HG03469 (cell line): ENCODE data around the gene SUMF1.
"Not testable (repeated sequence)": the region's sequence is repeated elsewhere in the genome, so short reads cannot be mapped to it uniquely, and the experiment has no call there.

Experiments used
- ATAC-seq: cut with Tn5 transposase; IDR thresholded peaks from one replicate; pipeline ENCODE4 v1.9.1; 2021; ENCODE audit warnings: mild to moderate bottlenecking, moderate library complexity, moderate number of reproducible peaks; ENCODE audit not compliant: unreplicated experiment

Gene SUMF1

GRCh38 chr3:4462369-4463040, 4.6 kb downstream of the SUMF1 start:
- no peak for ATAC-seq

- ATAC-seq: no peak
Measured at GRCh38 chr3:4461468-4462090, 5.5 kb downstream of the SUMF1 start.

GRCh38 chr3:4460334-4460733, 6.7 kb downstream of the SUMF1 start:
- no peak for ATAC-seq

- ATAC-seq: no peak
Measured at GRCh38 chr3:4458961-4459360, 8.1 kb downstream of the SUMF1 start.

DNA sequence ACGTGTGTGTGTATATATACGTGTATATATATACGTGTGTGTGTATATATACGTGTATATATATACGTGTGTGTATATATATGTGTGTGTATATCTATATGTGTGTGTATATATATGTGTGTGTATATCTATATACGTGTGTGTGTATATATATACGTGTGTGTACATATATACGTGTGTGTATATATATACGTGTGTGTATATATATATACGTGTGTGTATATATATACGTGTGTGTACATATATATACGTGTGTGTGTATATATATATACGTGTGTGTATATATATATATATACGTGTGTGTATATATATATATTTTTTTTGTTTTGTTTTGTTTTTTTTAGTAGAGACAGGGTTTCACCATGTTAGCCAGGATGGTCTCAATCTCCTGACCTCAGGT, 10.3 kb downstream of the SUMF1 start:
- ATAC-seq: not testable (repeated sequence)

DNA sequence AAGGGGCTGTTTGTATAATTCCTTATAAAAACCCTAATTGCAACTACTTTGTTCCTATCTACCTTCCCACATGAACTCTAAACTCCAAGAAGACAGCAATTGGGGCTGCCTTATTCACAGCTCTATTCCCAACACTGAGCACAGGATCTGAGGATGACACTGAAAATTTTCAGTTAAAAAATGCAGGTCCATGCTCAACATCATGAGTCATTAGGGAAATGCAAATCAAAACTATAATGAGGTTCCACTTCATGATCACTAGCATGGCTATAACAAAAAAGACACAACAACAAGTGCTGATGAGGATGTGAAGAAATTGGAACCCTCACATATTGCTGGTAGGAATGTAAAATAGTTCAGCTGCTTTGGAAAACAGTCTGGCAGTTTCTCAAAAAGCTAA, 12.9 kb downstream of the SUMF1 start:
- ATAC-seq: no peak

- no peak for ATAC-seq
Measured at GRCh38 chr3:4449043-4449805, 17.8 kb downstream of the SUMF1 start.

- ATAC-seq: no peak
Measured at GRCh38 chr3:4448187-4448586, 18.9 kb downstream of the SUMF1 start.

DNA sequence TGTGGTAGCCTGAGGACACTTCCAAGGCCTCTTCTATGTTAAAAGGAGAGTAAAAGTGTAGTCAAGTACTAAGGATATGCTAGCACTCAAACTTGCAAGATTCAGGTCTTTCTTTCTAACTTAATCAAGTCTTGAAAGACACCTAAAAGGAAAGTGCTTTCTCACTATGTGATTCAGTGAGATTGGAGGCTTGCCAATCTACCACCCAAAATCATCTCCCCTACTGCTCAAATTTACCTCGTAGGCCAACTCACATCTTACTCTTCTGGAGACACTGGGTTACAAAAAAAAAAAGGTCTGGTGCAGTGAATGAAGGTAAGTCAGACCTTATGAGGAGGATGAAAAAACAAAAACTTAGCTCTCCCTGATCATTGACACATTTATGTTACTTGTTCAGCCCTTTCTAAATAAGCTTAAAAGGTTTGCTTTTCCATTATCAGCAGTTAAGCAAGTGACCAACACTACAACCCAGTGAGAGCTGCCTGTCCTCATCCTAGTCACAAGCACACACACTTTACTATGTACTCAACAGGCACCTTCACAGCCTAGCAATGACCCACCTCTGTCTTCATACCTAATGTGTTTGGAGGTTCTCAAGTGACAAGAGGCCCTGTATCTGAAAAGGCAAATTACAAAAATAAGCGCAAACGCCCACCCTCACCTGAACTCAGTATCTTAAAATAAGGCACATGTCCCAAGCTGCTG, 19.6 kb downstream of the SUMF1 start:
- no peak for ATAC-seq

GRCh38 chr3:4440951-4441350, 26.1 kb downstream of the SUMF1 start:
- ATAC-seq: no peak

DNA sequence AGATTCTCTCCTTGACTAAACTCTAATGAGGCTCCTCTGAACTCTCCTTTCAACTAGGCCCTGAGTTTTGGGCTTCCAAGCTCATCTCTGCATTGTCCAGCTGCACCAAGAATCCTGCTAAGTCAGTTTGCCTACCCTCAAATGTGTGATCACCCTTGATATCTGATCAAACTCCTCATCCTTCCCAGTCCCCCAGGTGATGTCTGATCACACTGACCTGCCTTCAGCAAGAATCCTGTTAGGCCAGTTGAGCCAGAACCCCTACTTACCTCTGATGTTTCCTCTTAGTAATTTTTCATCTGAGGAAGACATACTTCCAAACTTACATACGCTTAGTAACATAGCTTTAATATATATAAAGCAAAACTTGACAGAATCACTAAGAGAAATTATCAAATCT, 28.8 kb downstream of the SUMF1 start:
- ATAC-seq: no peak

DNA sequence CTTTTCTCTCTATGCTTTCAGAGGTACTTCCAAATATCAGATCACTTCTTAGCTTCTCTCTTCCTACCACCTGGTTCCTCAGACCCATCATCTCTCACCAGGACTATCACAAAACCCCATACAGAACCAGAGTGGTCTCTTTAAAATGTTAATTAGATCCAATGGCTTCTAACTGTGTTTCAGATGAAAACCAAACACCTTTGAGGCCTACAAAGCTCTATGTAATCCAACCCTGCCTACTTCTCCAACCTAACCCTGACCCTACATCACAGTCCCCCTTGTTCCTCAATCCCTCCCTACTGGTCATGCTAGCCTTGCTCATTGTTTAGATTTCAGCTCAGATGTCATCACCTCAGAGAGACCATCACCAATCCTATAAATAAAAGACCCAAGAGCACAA, 34.8 kb downstream of the SUMF1 start:
- ATAC-seq: no peak

- no peak for ATAC-seq
Measured at GRCh38 chr3:4429648-4430350, 37.3 kb downstream of the SUMF1 start.

DNA sequence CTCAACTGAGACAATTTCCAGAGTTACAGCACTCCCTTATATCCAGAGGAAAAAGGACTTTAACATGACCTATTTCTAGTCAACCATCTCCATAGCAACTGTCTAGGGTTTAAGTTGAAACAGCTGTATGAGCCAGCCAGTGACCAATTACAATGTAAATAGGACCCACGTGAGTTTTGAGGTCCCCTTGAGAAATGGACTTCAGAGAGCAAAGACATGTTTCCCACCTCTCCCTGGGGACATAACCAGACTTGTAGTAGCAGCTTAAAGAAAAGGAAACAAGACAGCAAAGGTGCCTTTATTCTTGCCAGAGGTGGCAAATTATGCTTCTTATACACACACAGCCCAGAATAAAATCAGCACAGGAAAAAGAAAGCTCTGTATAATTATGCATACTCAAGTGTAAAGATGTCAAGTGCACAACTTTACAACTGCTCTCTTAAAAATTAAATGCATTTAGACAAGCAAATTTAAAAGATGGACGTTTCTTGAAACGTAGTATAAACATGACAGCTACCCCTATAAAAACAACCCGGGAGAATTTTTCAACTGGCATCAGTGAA, 40.2 kb downstream of the SUMF1 start:
- peak; percentile 85 for ATAC-seq

GRCh38 chr3:4426261-4426781, 40.7 kb downstream of the SUMF1 start:
- ATAC-seq: no peak

- no peak for ATAC-seq
Measured at GRCh38 chr3:4425707-4426106, 41.4 kb downstream of the SUMF1 start.

DNA sequence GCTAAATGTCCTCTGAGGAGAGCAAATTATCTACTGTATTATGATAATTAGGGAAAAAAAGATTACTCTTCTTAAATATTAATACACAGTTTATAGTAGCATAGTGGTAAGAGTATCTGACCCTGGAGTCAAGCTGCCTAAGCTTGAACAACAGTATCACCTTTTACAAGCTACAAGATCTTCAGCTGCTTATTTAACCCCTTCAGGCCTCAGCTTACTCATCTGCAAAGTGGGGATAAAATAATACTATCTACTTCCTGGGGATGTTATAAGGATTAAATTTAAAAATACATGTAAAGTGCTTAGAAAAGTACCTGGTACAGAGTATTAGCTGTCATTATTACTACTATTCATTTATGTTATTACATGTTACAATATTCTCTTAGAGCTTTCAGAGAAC, 42.0 kb downstream of the SUMF1 start:
- ATAC-seq: no peak

DNA sequence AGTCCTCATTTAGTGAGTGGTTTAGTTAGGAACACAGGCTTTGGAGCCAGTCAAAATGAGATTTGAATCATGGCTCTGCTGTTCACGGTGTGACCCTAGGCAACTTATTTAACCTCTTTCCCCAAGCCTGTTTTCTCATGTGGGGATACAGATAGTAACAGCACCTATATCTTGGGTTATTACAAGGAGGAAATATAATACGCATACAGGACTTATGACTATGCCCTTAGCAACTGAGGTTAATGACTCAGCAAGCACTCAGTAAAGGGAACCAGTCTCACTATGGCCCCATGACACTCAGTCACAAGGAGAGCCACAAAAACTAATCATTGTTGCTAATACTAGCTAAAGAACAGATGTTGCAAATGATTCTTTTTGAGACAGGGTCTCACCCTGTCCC, 45.9 kb downstream of the SUMF1 start:
- ATAC-seq: peak; percentile 74

DNA sequence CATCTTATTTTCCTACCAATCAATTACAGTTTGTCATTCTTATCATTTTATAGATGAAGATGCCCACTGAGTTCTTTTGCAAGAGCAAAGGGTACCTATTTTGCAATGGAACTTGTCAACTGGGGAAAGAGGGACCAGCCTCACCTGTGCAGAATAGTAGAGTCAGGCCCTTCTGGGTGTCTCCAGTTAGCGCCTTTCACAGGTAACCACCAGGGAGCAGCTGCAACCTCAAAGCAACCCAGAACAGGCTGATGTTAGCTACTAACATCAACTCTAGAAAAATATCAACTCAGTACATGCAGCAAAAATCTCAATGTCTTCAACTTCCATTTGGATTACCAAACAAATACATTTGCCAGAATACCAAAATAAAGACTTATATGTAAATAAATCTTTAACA, 47.1 kb downstream of the SUMF1 start:
- ATAC-seq: no peak

- ATAC-seq: no peak
Measured at GRCh38 chr3:4419386-4419785, 47.7 kb downstream of the SUMF1 start.
